WERI-Rb-1 (cell line): ENCODE measurements around the gene MYL6.
A peak's percentile ranks its signal among the peaks of the same experiment; 100 is the strongest.

ENCODE experiments used
- DNase-seq: peaks from one replicate; pipeline ENCODE4 v3.0.0-alpha.2; 2020
- H3K27ac ChIP-seq: fragments of 250-450 bp; sonication (Bioruptor Pico); 2 replicates; pipeline ENCODE4 v1.5.1; 2020; ENCODE audit warnings: mild to moderate bottlenecking, moderate library complexity
- H3K27me3 ChIP-seq: fragments of 250-450 bp; sonication (Bioruptor Pico); 2 replicates; pipeline ENCODE4 v1.5.1; 2021; ENCODE audit warnings: mild to moderate bottlenecking, low read depth, moderate library complexity; ENCODE audit not compliant: insufficient read depth, severe bottlenecking
- H3K36me3 ChIP-seq: fragments of 250-450 bp; sonication (Bioruptor Pico); 2 replicates; pipeline ENCODE4 v1.5.1; 2020; ENCODE audit warnings: mild to moderate bottlenecking, moderate library complexity
- H3K4me3 ChIP-seq: 2 replicates; pipeline ENCODE4 v1.5.1; 2011; ENCODE audit warnings: low read depth, mild to moderate bottlenecking, control low read depth, low read length
- H3K9me3 ChIP-seq: fragments of 250-450 bp; sonication (Bioruptor Pico); 2 replicates; pipeline ENCODE4 v1.5.1; 2021; ENCODE audit warnings: mild to moderate bottlenecking, moderate library complexity; ENCODE audit not compliant: severe bottlenecking
- CTCF ChIP-seq: IDR thresholded peaks from 2 replicates; pipeline ENCODE4 v1.5.1; 2011; ENCODE audit warnings: low read depth, mild to moderate bottlenecking, control low read depth, inconsistent platforms, low read length

Gene MYL6

DNA sequence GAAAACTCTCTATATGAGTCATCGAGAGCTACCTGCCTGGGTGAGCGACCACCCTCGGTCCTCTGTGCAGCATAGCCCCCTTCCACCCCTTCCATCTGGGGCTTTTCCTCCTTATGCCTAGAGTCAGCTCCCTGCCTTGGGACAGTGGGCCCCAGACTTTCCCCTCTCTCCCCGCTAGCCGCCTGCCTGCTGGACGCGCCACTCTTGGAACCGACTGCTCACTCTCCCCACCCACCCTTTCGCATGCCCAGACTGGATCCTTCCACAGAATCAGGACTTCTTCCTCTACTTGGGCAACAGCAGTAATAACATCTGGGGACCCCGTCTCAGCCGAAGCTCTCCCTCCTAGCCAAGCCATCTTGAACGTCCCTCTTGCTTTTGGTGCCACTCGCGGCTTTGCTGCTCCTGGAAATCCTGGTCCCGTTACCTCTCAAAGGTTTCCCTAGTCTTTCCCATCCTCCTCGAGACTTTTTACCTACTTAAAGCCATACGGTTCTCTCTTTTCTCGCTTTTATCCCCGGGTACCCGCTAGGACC is 29.4 kb upstream of the MYL6 start:
- Histone ChIP-seq H3K4me3 (peak overlapping the region; percentile 78), H3K9me3 (no peaks in the 10 kb centered on the region), H3K36me3 (peaks cover 34% of the 10 kb centered on the region), H3K27me3 (no peaks in the 10 kb centered on the region), H3K27ac (peak overlapping the region; percentile 70)
- DNase-seq: no peak
- no peak for TF ChIP-seq CTCF

GRCh38 chr12:56129206-56129941 is 28.8 kb upstream of the MYL6 start:
- Histone ChIP-seq H3K9me3 (no peaks in the 10 kb centered on the region), H3K4me3 (peak overlapping the region; percentile 78), H3K27me3 (no peaks in the 10 kb centered on the region), H3K27ac (no peak overlapping the region), H3K36me3 (peaks cover 41% of the 10 kb centered on the region)
- TF ChIP-seq CTCF: no peak
- DNase-seq: peak; percentile 48

DNA sequence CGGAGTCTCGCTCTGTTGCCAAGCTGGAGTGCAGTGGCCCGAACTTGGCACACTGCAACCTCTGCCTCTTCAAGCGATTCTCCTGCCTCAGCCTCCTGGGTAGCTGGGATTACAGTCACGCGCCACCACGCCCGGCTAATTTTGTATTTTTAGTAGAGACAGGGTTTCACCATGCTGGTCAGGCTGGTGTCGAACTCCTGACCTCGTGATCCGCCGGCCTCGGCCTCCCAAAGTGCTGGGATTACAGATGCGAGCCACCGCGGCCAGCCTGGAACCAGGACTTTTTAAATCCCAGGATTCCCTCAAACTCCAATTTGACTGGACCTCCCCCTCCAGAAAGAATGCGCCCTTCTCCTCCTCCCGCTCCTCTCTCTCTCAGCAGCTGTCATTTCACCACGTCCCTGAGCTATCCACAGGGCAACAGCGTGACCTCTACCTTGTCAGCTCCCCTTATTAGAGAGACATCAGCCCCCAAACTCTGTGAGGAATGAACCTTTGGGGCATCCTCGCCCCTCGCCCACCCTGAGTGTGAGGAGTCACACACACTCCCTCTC is 28.1 kb upstream of the MYL6 start:
- TF ChIP-seq CTCF: no peak
- no peak overlapping the region for H3K27ac ChIP-seq
- no peak for DNase-seq
- peaks cover 46% of the 10 kb centered on the region for H3K36me3 ChIP-seq
- no peak overlapping the region for H3K4me3 ChIP-seq
- H3K9me3 ChIP-seq: no peaks in the 10 kb centered on the region
- H3K27me3 ChIP-seq: no peaks in the 10 kb centered on the region

DNA sequence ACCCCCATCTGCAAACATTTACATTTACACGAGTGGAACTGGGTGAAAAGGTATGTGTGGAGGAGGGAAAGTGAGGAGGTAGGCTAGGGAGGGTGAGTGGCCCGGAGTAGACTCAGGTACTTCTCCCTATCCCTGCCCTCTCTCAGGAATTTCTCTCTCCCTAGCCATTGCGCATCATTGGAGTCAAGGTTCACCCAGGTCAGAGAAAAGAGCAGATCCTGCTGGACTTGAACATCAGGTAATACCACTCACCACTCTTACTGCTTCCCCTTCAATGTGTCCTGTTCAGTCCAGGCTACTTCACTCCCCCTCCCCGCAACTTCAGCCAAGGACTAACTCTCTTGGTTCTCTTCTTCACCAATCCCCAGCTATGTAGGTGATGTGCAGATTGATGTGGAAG is 27.3 kb upstream of the MYL6 start:
- no peaks in the 10 kb centered on the region for H3K9me3 ChIP-seq
- no peak overlapping the region for H3K4me3 ChIP-seq
- H3K27me3 ChIP-seq: no peaks in the 10 kb centered on the region
- TF ChIP-seq CTCF: no peak
- no peak for DNase-seq
- no peak overlapping the region for H3K27ac ChIP-seq
- peaks cover 46% of the 10 kb centered on the region for H3K36me3 ChIP-seq

DNA sequence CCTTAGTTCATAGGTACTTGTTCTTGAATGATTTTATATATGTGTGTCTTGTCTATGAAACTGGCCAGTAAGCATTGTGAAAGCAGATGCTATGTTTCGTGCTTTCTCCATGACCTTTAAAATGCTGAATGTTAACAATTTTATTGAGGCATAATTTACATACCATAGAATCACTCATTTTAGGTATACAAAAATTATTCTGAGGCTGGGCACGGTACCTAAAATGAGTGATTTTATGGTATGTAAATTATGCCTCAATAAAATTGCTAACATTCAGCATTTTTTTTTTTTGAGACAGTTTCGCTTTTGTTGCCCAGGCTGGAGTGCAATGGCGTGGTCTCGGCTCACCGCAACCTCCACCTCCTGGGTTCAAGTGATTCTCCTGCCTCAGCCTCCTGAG is 23.3 kb upstream of the MYL6 start:
- Histone ChIP-seq H3K27me3 (no peaks in the 10 kb centered on the region), H3K36me3 (peaks cover 75% of the 10 kb centered on the region), H3K9me3 (no peaks in the 10 kb centered on the region), H3K4me3 (no peak overlapping the region), H3K27ac (no peak overlapping the region)
- no peak for TF ChIP-seq CTCF
- DNase-seq: no peak
